GM12878 (cell line): ENCODE data around the gene CXorf58. TPM values are rescaled to one million over a fixed set of nuclear protein-coding genes. Genes with fewer than 3 reads are reported as not detected.

Source experiments
- ATAC-seq: fragments of 200-7000 bp; cut with Tn5 transposase; 3 replicates; pipeline ENCODE4 v1.9.1; 2020; ENCODE audit warnings: mild to moderate bottlenecking, moderate library complexity
- BruUV-seq: library from RNA; stranded (reverse); fragments of 400-500 nt; replicated peaks from 2 replicates; lab custom pipeline; 2021; lab: Mats Ljungman, UMichigan
- CTCF ChIA-PET: fragments of 300-600 bp; sonication (Branson Sonifier 250); formaldehyde crosslinking; extraction: SDS; loops from one replicate; lab custom pipeline; 2021; ENCODE audit warnings: inconsistent platforms; lab: Yijun Ruan, JAX
- POLR2A ChIA-PET: fragments of 350-600 bp; formaldehyde crosslinking; extraction: SDS; loops from one replicate; lab custom pipeline; 2021; ENCODE audit warnings: inconsistent platforms; lab: Charles Lee
- RAD21 ChIA-PET: fragments of 300-600 bp; sonication (Branson Sonifier 250); formaldehyde crosslinking; loops from one replicate; lab custom pipeline; 2023; ENCODE audit warnings: antibody characterized with exemption; ENCODE audit not compliant: unreplicated experiment; lab: Charles Lee
- SMC1A ChIA-PET: fragments of 300-600 bp; sonication (Branson Sonifier 250); formaldehyde crosslinking; loops from one replicate; lab custom pipeline; 2023; ENCODE audit not compliant: unreplicated experiment, uncharacterized antibody; lab: Charles Lee
- DNase-seq: peaks from one replicate; pipeline ENCODE4 v3.0.0-alpha.2; 2011; ENCODE audit warnings: low read depth, low spot score
- FAIRE-seq: peaks from 3 replicates; lab custom pipeline; 2011; peaks lifted over from hg19 to GRCh38; lab: Jason Lieb, UNC
- H2AFZ ChIP-seq: 2 replicates; pipeline ENCODE4 v1.6.0; 2011; ENCODE audit warnings: low read depth, low read length, control low read depth; ENCODE audit not compliant: control insufficient read depth
- H3K27ac ChIP-seq: 2 replicates; pipeline ENCODE4 v1.5.1; 2011; ENCODE audit warnings: control low read depth; ENCODE audit not compliant: control insufficient read depth, insufficient read depth
- H3K27me3 ChIP-seq, 2 experiments: replicated peaks in 1 of 2; 2 replicates each; pipeline versions ENCODE4 v1.6.0 to v1.6.1; 2011; ENCODE audit warnings: low read length in 1 of 2; ENCODE audit not compliant: control insufficient read depth in 2 of 2, insufficient read depth in 2 of 2
- H3K36me3 ChIP-seq, 2 experiments: 2 replicates each; pipeline ENCODE4 v1.5.1; 2011; ENCODE audit warnings: low read length in 1 of 2; ENCODE audit not compliant: control insufficient read depth in 2 of 2, insufficient read depth in 2 of 2
- H3K4me1 ChIP-seq: 2 replicates; pipeline ENCODE4 v1.6.1; 2011; ENCODE audit warnings: mild to moderate bottlenecking, low read length, moderate library complexity, mixed read lengths; ENCODE audit not compliant: control insufficient read depth, insufficient read depth
- H3K4me2 ChIP-seq: 2 replicates; pipeline ENCODE4 v1.6.0; 2011; ENCODE audit warnings: control low read depth; ENCODE audit not compliant: control insufficient read depth, insufficient read depth
- H3K4me3 ChIP-seq: fragments of 200-600 bp; sonication (generic); 2 replicates; pipeline ENCODE4 v1.5.1; 2016
- H3K79me2 ChIP-seq: 2 replicates; pipeline ENCODE4 v1.6.0; 2011; ENCODE audit warnings: low read length; ENCODE audit not compliant: control insufficient read depth, insufficient read depth
- H3K9ac ChIP-seq: 2 replicates; pipeline ENCODE4 v1.8.0; 2011; ENCODE audit warnings: low read length, control low read depth, mixed read lengths; ENCODE audit not compliant: control insufficient read depth, insufficient read depth
- H3K9me3 ChIP-seq: replicated peaks from 3 replicates; pipeline ENCODE4 v1.5.1; 2011; ENCODE audit warnings: mild to moderate bottlenecking, low read length; ENCODE audit not compliant: control insufficient read depth, insufficient read depth
- H4K20me1 ChIP-seq: 2 replicates; pipeline ENCODE4 v1.6.0; 2011; ENCODE audit not compliant: control insufficient read depth, insufficient read depth
- EGR1 ChIP-seq, 2 experiments: IDR thresholded peaks; 1 replicate in 1 of 2; 2 replicates in 1 of 2; pipeline ENCODE4 v1.6.1; 2011 to 2012; ENCODE audit warnings: low read depth in 2 of 2, low read length in 2 of 2, borderline replicate concordance in 1 of 2, mild to moderate bottlenecking in 1 of 2, moderate library complexity in 1 of 2
- EZH2 ChIP-seq: IDR thresholded peaks from 2 replicates; pipeline ENCODE4 v1.6.1; 2012; ENCODE audit warnings: low read depth, mild to moderate bottlenecking, control low read depth, inconsistent platforms, low read length, borderline replicate concordance; ENCODE audit not compliant: control insufficient read depth
- FOS ChIP-seq: IDR thresholded peaks from 3 replicates; pipeline ENCODE4 v1.6.1; 2011; ENCODE audit warnings: borderline replicate concordance; ENCODE audit not compliant: insufficient read length; ENCODE audit errors: extremely low read depth
- FOXK2 ChIP-seq: fragments of 450-650 bp; IDR thresholded peaks from 2 replicates; pipeline ENCODE4 v1.6.1; 2017; ENCODE audit warnings: mild to moderate bottlenecking, moderate library complexity
- HCFC1 ChIP-seq: fragments of 150-350 bp; IDR thresholded peaks from 2 replicates; pipeline ENCODE4 v1.6.1; 2014; ENCODE audit warnings: low read length
- IKZF2 ChIP-seq, 2 experiments: fragments of 450-650 bp; IDR thresholded peaks; 2 replicates each; pipeline ENCODE4 v1.6.1; 2017; ENCODE audit warnings: mild to moderate bottlenecking in 2 of 2, moderate library complexity in 2 of 2
- MXI1 ChIP-seq: fragments of 150-350 bp; IDR thresholded peaks from 2 replicates; pipeline ENCODE4 v1.6.1; 2011; ENCODE audit warnings: low read depth, mild to moderate bottlenecking, inconsistent platforms, low read length, improper control_type of control experiment
- NFYA ChIP-seq: IDR thresholded peaks from 2 replicates; pipeline ENCODE4 v1.6.1; 2011; ENCODE audit warnings: low read depth, mild to moderate bottlenecking, low read length, improper control_type of control experiment, borderline replicate concordance
- NR2C2 ChIP-seq: IDR thresholded peaks from 2 replicates; pipeline ENCODE4 v1.6.1; 2011; ENCODE audit warnings: borderline replicate concordance, low read depth; ENCODE audit not compliant: control insufficient read depth, insufficient read length
- NR2F1 ChIP-seq: fragments of 450-650 bp; conservative IDR thresholded peaks from 2 replicates; pipeline ENCODE4 v1.6.1; 2017; ENCODE audit warnings: mild to moderate bottlenecking
- SIX5 ChIP-seq: IDR thresholded peaks from 2 replicates; pipeline ENCODE4 v1.6.1; 2011; ENCODE audit warnings: mild to moderate bottlenecking, low read depth, low read length, moderate library complexity; ENCODE audit not compliant: severe bottlenecking
- SMAD1 ChIP-seq: fragments of 450-650 bp; IDR thresholded peaks from 2 replicates; pipeline ENCODE4 v1.6.1; 2018; ENCODE audit warnings: mild to moderate bottlenecking, low read depth; ENCODE audit not compliant: partially characterized antibody
- SMARCA5 ChIP-seq: fragments of 450-650 bp; IDR thresholded peaks from 2 replicates; pipeline ENCODE4 v1.6.1; 2017; ENCODE audit warnings: mild to moderate bottlenecking
- STAT3 ChIP-seq: IDR thresholded peaks from 2 replicates; pipeline ENCODE4 v1.6.1; 2011; ENCODE audit warnings: low read depth, low read length, improper control_type of control experiment
- WGBS: methylation state at CpG from one replicate; pipeline ENCODE4 v1.1.6; 2016; ENCODE audit warnings: low lambda C conversion rate; ENCODE audit not compliant: insufficient replicate concordance, insufficient coverage; ENCODE audit errors: missing lambda C conversion rate; 5-methylcytosine and 5-hydroxymethylcytosine counted together
- in situ Hi-C: fragments of 300-500 bp; cut with MboI; formaldehyde crosslinking; loops from 9 replicates; pipeline ENCODE4 v1.14.3; 2018; ENCODE audit warnings: mixed read lengths
- intact Hi-C: fragments of 100-400 bp; cut with micrococcal nuclease; formaldehyde crosslinking; loops from one replicate; pipeline ENCODE4 v1.14.2; 2022; ENCODE audit not compliant: unreplicated experiment
- polyA plus RNA-seq, 11 experiments: library from polyadenylated mRNA; depleted of rRNA in 4 of 11; unstranded in 6 of 11; stranded (reverse) in 5 of 11; fragments of >200 nt; fragmentation: Nextera tagmentation in 4 of 11; fragmentation: Illumina TruSeq in 1 of 11; extraction: Ambion mirVana in 4 of 11; extraction: Trizol in 1 of 11; gene quantifications; 1 replicate in 1 of 11; 2 replicates in 10 of 11; pipeline versions ENCODE4 v1.2.1 to v1.2.3, GENCODE V29; 2011 to 2016; ENCODE audit warnings: inconsistent platforms in 2 of 11, missing spikeins in 2 of 11, low read depth in 1 of 11
- total RNA-seq, 4 experiments: library from RNA; depleted of rRNA in 3 of 4; stranded (reverse); fragments of >200 nt in 3 of 4; fragmentation: Illumina TruSeq in 1 of 4; extraction: Trizol in 1 of 4; gene quantifications; 2 replicates each; pipeline versions ENCODE4 v1.2.1 to v1.2.3, GENCODE V29; 2013 to 2021
- TF ChIP-seq, protein P1 (sequence below): IDR thresholded peaks from 2 replicates; pipeline ENCODE4 v1.6.1; 2012; ENCODE audit warnings: low read length, inconsistent platforms

CXorf58 gene
- total and polyA plus RNA-seq, 10 of the 15 experiments (the other 5 are each of a cell fraction or from before 2014, with no cell fraction given), result 0.10 to 0.24 (median 0.13) TPM; not detected in 5

DNA sequence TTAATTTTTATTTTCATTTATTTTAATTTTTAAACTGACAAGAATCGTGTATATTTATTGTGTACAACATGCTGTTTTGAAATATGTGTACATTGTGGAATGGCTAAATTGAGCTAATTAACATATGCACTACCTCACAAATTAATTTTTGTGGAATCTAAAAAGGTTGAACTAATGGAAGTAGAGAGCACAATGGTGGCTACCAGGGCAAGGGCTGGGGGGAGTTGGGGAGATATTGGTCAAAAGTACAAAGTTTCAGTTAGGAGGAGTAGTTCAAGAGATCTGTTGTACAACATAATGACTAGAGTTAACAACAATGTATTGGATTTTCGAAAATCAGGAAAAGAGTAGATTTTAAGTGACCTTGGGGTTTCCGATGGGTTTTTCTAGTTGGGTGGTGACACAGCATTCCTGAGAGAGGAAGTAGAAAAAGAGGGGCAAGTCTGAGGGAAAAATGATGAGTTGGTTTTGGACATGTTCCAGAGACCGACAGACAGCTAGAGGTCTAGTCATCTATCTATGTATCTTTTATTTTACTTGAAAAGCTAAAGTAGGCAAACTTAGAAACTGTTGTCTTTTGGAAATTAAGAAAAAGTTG is 23.3 kb upstream of the CXorf58 start:
- Histone ChIP-seq H3K9ac (no peak overlapping the region), H3K27me3 (no peaks in the 10 kb centered on the region), H3K9me3 (no peaks in the 10 kb centered on the region; the same call in 2 of the 3 replicates), H3K27ac (no peak overlapping the region), H3K4me1 (no peaks in the 10 kb centered on the region), H3K36me3 (no peaks in the 10 kb centered on the region), H3K79me2 (no peaks in the 10 kb centered on the region), H3K4me3 (no peak overlapping the region), H2AFZ (no peak overlapping the region), H3K4me2 (no peak overlapping the region), H4K20me1 (no peaks in the 10 kb centered on the region)
- 60% methylated on average over 4 of the region's 4 CpGs for WGBS
- BruUV-seq, result no TSS peak
- TF ChIP-seq NR2F1, result no peak
- TF ChIP-seq STAT3, result no peak
- no peak for TF ChIP-seq EGR1 (IDR thresholded peaks at IDR 0.05; ENCODE audit: borderline replicate concordance in 1 of 2, low read depth in 2 of 2, low read length in 2 of 2)
- no peak for TF ChIP-seq SMAD1
- ChIA-PET RAD21 (no interaction called here), SMC1A (interaction anchor here (0.7 kb wide), 1 partner anchor 11 kb away, joined by 3 read pairs; no protein-coding TSS in a partner anchor), CTCF (interaction anchor here (1.1 kb wide), 1 partner anchor 17 kb away, joined by 4 read pairs; no protein-coding TSS in a partner anchor), POLR2A (no interaction called here)
- intact Hi-C loops (no loop called here), in situ Hi-C loops (no loop called here)
- ATAC-seq (no peak), FAIRE-seq (no peak), DNase-seq (no peak)

DNA sequence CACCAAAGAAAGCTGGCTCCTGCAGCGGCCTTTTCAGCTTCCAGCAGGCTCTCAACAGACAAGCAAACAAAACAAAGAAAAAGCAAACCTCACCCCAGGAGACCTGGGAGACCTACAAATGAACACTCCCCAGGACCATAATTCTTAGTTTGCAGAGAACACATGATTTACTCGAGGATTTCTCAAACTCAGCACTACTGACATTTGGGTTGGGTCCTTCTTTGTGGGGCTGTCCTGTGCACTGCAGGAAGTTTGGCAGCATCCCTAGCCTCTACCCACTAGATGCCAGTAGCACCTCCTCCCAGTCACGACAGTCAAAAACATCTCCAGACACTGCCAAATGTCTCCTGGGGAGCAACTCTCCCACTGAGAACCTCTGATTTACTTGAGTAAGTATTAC is 22.0 kb upstream of the CXorf58 start:
- 36% methylated on average over 3 of the region's 3 CpGs for WGBS
- Histone ChIP-seq H3K36me3 (no peaks in the 10 kb centered on the region), H3K9me3 (no peaks in the 10 kb centered on the region; the same call in 2 of the 3 replicates), H3K4me1 (no peaks in the 10 kb centered on the region), H3K4me2 (no peak overlapping the region), H3K79me2 (no peaks in the 10 kb centered on the region), H3K27ac (no peak overlapping the region), H3K4me3 (no peak overlapping the region), H4K20me1 (no peaks in the 10 kb centered on the region), H3K27me3 (no peaks in the 10 kb centered on the region), H3K9ac (no peak overlapping the region), H2AFZ (no peak overlapping the region)
- RAD21 ChIA-PET, result no interaction called here
- CTCF ChIA-PET, result no interaction called here
- BruUV-seq, result no TSS peak
- SMC1A ChIA-PET, result no interaction called here
- no peak for DNase-seq
- POLR2A ChIA-PET, result interaction anchor here (0.6 kb wide), 1 partner anchor 16 kb away, joined by 3 read pairs; no protein-coding TSS in a partner anchor
- ATAC-seq, result no peak
- intact Hi-C loops, result no loop called here
- no peak for FAIRE-seq
- in situ Hi-C loops, result no loop called here
- TF ChIP-seq SIX5 (no peak), FOXK2 (no peak), FOS (no peak), IKZF2 (IDR thresholded peaks at IDR 0.05) (no peak), NFYA (no peak), HCFC1 (no peak), NR2C2 (no peak), EZH2 (no peak), SMARCA5 (no peak), MXI1 (no peak)
- TF ChIP-seq, protein P1, sequence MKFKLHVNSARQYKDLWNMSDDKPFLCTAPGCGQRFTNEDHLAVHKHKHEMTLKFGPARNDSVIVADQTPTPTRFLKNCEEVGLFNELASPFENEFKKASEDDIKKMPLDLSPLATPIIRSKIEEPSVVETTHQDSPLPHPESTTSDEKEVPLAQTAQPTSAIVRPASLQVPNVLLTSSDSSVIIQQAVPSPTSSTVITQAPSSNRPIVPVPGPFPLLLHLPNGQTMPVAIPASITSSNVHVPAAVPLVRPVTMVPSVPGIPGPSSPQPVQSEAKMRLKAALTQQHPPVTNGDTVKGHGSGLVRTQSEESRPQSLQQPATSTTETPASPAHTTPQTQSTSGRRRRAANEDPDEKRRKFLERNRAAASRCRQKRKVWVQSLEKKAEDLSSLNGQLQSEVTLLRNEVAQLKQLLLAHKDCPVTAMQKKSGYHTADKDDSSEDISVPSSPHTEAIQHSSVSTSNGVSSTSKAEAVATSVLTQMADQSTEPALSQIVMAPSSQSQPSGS, result no peak
